GM18858 (cell line): ENCODE results near the gene OR8K1.

Experiments
- ATAC-seq: cut with Tn5 transposase; IDR thresholded peaks from one replicate; pipeline ENCODE4 v1.9.1; 2021; ENCODE audit not compliant: unreplicated experiment

OR8K1 gene

DNA sequence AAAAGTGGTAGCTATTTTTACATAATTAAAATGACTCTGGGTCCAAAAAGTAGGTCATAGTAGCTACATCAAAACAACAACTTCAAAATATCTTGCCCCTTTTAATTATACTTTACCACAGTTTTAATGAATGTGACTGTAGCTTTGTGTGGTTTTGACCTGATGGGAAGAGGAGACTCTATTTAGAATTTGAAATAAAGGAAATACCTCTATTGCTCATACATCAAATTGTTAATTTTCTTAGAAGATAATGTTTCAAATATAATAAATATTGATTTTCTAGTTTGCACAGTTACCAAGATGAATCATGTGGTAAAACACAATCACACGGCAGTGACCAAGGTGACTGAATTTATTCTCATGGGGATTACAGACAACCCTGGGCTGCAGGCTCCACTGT is at the start of gene OR8K1:
Gene OR8K1 (plus strand): TSS at position 301 of the 400 bp plus-strand sequence. CDS start 0 bp downstream, at position 301.
- ATAC-seq: no peak

DNA sequence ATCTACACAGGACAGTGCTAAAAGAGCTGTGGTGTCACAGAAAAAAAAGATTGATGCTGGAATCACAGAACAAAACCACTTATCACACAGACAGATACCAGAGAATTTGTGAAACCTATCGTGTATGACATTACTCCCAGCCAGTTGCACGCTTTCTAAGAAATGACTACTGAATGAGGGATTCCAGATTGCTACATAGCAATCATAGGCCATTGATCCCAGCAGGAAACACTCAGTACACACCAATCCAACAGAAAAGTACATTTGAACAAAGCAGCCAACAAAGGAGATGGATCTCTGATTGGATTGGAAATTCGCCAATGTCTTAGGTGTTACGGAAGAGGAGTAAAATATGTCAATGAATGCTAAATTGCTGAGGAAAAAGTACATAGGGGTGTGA is 48.9 kb upstream of the OR8K1 start:
- no peak for ATAC-seq

DNA sequence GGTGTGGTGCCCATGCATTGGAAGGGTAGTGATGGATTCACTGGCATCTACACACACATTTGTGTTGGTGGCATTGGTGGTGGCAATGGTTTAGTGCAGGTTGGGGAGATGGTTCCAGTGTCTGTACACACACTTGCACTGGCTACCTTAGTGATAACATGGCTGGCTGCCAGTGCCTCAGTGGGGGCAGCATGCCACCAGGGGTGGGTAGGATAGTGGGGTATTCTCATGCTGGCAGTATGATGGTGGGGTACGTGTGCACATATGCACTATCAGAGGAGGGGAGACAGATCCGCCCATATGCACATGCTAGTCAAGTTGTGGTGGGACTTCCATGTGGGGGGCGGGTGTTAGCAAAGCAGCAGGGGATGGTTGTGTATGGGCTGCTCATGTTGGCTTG is 38.0 kb upstream of the OR8K1 start:
- no peak for ATAC-seq

DNA sequence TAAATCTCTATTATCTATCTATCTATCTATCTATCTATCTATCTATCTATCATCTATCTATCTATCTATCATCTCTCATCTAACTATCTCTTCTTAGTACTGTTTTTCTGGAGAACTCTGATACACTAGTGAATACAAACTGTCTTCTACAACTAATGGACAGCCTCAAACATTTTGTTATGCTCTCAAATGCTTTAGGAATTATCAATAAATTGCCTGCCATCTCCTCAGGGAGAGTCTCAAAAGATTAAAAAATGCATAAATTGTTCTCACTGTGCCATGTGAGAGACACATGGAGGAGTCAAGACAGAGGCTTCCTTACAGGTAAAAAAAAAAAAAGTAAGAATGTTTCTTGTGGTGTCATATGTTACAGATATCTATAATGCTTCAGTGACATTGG is 31.0 kb upstream of the OR8K1 start, which contains the start of gene OR8K3:
Gene OR8K3 (plus strand): TSS at position 301 of the 400 bp plus-strand sequence. CDS start 3,163 bp downstream, outside the sequence.
- ATAC-seq: no peak

DNA sequence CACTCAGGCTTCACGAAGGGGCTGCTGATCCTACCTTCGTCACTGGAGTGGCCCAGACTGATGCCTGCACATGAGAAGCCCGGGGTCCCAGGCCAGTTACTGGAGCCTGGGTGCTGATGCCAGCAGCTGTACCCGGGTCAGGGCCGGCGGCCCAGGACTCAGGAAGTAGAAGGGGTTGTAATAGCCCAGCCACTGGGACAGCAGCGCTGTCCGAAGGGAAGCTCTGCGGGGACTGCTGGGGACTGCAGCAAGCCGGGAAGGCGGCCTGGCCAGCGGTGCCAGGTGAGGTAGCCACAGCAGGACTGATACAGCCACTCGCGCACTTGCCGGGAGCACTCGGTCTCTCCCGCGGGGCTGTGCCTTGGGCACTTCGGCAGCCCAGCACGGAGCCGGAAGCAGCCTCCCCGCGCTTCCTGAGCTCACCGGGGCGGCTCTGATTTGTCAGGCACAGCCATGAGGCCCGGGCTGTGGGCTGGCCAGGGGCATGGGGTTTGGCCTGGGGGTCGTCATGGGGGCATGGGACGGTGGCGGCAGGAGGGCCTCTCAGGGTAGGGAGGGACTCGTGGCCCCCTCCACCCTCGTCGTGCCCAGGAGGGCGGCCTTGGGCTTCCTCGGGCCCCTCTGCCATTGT is 13.9 kb upstream of the OR8K1 start:
- ATAC-seq: no peak

DNA sequence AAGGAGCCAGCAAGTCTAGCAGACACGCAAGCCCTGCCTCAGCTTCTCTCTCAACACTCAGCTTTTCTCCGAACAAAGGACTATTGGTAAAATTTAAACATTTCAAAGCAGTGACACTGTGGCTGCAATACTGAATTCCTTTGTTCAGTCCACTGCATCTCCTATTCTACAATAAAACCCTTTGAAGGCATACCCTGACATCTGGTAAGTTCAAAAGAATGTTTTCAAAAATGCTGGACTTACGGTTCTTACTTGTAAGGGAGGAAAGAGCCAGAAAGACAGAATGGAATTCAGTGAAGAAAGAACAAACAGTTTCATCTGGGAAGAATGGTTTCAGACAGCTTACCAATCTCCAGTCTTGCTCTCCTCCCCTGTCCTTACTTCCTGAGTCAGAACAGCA is 12.7 kb upstream of the OR8K1 start:
- ATAC-seq: no peak

DNA sequence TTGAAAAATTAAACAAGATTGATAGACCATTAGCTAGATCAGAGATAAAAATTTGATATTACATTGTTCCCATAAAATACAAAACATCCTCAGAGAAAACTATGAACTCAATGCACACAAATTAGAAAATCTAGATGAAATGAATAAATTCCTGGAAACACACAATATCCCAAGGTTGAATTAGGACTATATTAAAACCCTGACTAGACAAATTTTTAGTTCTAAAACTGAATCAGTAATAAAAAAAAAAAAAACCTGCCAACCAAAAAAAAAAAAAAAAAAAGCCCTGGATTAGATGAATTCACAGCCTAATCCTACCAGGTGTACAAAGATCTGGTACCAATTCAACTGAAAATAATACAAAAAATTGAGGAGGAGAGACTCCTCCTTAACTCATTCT is 5.5 kb upstream of the OR8K1 start:
- no peak for ATAC-seq

DNA sequence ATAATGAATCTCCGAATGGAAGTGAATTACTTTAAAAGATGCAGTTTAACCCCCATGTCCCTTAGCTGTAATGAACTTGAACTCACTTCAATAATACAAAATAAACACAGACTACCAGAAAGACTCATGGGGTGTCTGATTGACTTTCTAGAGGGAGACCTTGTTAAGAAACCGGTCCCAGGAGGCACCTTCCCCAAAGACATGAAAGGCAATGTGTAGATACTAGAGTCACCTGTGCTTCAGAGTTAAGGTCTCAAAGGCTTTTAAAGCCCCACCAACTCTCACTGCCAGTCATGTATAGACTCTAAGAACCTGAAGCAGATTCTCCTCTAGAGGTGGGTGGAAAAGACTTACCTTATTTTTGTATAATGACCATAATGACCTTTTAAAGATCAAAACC is 8.2 kb downstream of the OR8K1 start, which contains the start of gene OR8J1:
Gene OR8J1 (plus strand): TSS at position 301 of the 400 bp plus-strand sequence. CDS start 5,956 bp downstream, outside the sequence.
- ATAC-seq: no peak

DNA sequence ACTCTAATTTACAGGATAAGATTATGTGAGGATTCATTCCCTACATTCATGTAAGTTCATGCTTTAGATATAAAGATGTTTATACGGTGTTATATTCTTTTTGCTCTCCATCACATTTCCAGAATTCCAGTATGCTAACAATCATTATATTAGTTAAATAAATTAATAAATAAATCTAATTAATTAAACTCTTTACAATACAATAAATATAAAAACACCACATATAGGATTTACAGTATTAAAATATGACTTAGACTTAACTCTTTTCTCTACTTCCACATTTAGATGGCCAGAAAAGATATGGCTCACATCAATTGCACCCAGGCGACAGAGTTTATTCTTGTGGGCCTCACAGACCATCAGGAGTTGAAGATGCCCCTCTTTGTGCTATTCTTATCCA is 29.5 kb downstream of the OR8K1 start, which contains the start of gene OR8U1:
Gene OR8U1 (plus strand): TSS at position 301 of the 400 bp plus-strand sequence. CDS start 0 bp downstream, at position 301.
- ATAC-seq: no peak

DNA sequence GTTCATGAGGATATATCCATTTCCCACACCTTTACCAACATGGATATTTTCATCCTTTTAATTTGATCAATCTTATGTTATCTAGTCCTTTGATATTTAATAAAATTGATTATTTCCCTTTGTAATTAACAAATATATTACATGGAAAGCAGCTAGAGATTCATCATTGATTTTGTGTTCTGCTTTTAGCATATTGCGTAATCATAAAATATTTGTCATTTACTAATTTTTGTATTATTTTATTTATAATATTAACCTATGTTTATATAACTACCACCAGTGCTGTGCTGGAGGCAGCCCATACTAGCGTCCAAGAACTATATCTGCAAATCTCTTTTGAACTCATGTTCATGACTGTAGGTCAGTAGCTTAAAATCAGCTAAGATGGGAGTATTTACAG is 34.3 kb downstream of the OR8K1 start:
- no peak for ATAC-seq

DNA sequence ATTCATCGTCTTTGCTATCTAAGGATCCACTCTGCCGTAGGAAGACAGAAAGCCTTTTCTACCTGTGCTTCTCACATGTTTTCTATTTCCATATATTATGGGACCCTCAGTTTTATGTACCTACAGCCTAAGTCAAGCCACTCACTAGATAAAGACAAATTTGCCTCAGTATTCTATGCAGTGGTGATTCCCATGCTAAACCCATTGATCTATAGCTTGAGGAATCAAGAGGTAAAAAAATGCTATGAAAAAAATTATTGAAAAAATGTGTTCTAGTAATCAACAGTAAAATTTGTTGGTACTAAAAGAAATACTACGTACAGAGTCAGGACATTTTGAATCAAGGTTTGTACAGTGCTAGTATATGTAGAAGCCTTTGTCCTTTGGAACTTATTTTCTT is 48.5 kb downstream of the OR8K1 start:
- no peak for ATAC-seq

DNA sequence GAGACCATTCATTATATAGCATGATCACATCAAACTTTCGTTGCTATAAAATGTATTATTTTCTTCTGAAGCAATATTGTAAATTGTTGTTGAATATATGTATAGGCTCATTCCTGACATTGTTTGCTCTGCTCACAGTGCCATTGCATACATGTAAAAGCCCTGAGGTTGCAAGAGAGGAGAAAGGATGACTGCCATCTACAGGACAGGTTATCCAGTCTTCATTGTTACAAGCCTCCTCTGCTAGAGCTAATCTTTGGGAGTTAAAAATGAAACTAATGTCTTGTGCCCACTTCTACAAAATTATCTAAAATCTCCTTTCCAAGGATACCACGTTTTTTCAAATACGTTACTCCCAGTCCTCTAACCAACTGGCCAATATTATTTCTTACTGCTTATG is 50.2 kb downstream of the OR8K1 start:
- no peak for ATAC-seq
